Right hindlimb (tissue), 1 donor: ENCODE results near the gene UBXN1.

ENCODE experiments used
- DNase-seq: peaks from one replicate; pipeline ENCODE4 v3.0.0-alpha.2; 2018

The UBXN1 gene

DNA sequence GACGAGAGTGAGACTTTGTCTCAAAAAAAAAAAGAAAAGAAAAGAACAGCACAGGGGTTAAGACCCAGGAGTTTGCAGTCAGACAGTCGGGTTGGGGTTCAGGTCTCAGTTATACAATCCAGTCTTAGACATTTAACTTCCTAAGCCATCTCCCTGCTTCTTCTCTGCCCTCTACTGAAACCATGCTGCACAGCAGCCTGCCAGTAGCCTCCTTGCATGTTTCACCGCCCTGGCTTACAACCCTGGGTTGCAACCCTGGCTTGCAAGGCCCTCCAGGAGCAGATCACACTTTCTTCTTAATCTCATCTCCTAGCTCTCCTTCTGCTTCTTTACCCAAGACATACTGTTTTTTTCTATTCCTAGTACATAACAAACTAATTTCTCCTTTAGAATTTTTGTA lies 51.2 kb downstream of the UBXN1 start:
- no peak for DNase-seq
